SK-N-MC (cell line): ENCODE measurements around the gene KRTAP5-1.

Source experiments
- EZH2 ChIP-seq: fragments of 200-600 bp; sonication (generic); IDR thresholded peaks from one replicate; pipeline ENCODE4 v1.6.1; 2017; ENCODE audit warnings: antibody characterized with exemption
- POLR2AphosphoS5 ChIP-seq: IDR thresholded peaks from 2 replicates; pipeline ENCODE4 v1.6.1; 2012; ENCODE audit warnings: mild to moderate bottlenecking, low read depth, low read length, borderline replicate concordance

- TF ChIP-seq EZH2 (no peak), POLR2AphosphoS5 (no peak)
Observed at GRCh38 chr11:1542267-1542666, 42.8 kb downstream of the KRTAP5-1 start.
